Transverse colon (tissue), 4 donors: ENCODE results near the gene CNTNAP2. TPM values are rescaled to one million over a fixed set of nuclear protein-coding genes. Genes with fewer than 3 reads are reported as not detected.

Experiments
- DNase-seq: peaks from one replicate; pipeline ENCODE4 v3.0.0-alpha.2; 2019
- H3K27ac ChIP-seq, 4 donors: fragments of 200-600 bp; sonication (generic); 2 replicates each; pipeline ENCODE4 v1.5.1; 2016 to 2018; ENCODE audit warnings: inconsistent platforms in 4 of 4
- H3K27me3 ChIP-seq: fragments of 200-600 bp; sonication (generic); 2 replicates; pipeline ENCODE4 v1.5.1; 2017; ENCODE audit warnings: inconsistent platforms
- H3K36me3 ChIP-seq, 4 donors: fragments of 200-600 bp; sonication (generic); 2 replicates each; pipeline ENCODE4 v1.5.1; 2017 to 2019; ENCODE audit warnings: inconsistent platforms in 4 of 4
- H3K4me1 ChIP-seq, 4 donors: fragments of 200-600 bp; sonication (generic); 2 replicates each; pipeline ENCODE4 v1.5.1; 2017 to 2020; ENCODE audit warnings: inconsistent platforms in 4 of 4
- H3K4me3 ChIP-seq, 4 donors: fragments of 200-600 bp; sonication (generic); 1 replicate in 1 of 4; 2 replicates in 3 of 4; pipeline versions ENCODE4 v1.5.1 to v1.6.1; 2017 to 2019; ENCODE audit warnings: inconsistent platforms in 4 of 4
- H3K9me3 ChIP-seq, 2 donors: fragments of 200-600 bp; sonication (generic); 2 replicates each; pipeline ENCODE4 v1.5.1; 2017 to 2019; ENCODE audit warnings: inconsistent platforms in 2 of 2
- CTCF ChIP-seq, 5 experiments: fragments of 200-600 bp in 3 of 5; fragments of 450-650 bp in 2 of 5; sonication (generic) in 3 of 5; IDR thresholded peaks; 1 replicate in 2 of 5; 2 replicates in 3 of 5; pipeline ENCODE4 v1.5.1; 2016 to 2017; ENCODE audit warnings: antibody characterized with exemption in 5 of 5, inconsistent platforms in 3 of 5, mild to moderate bottlenecking in 2 of 5, moderate library complexity in 1 of 5
- EP300 ChIP-seq: sonication (generic); formaldehyde crosslinking; IDR thresholded peaks from one replicate; pipeline ENCODE4 v1.6.1; 2017; ENCODE audit warnings: antibody characterized with exemption, low read depth
- POLR2A ChIP-seq: fragments of 450-650 bp; IDR thresholded peaks from one replicate; pipeline ENCODE4 v1.6.1; 2016; ENCODE audit warnings: antibody characterized with exemption, mild to moderate bottlenecking, moderate library complexity
- POLR2AphosphoS5 ChIP-seq, 3 donors: sonication (generic); formaldehyde crosslinking; IDR thresholded peaks; one replicate each; pipeline ENCODE4 v1.6.1; 2016; ENCODE audit warnings: antibody characterized with exemption in 3 of 3
- WGBS, 2 donors: methylation state at CpG; one replicate each; pipeline ENCODE4 v1.1.5; 2018; ENCODE audit warnings: low coverage in 1 of 2; 5-methylcytosine and 5-hydroxymethylcytosine counted together
- in situ Hi-C, 4 donors: fragments of 200-750 bp; cut with MboI; loops; one replicate each; pipeline versions ENCODE4 v1.15.0 to v1.15.1; 2017; ENCODE audit warnings: low sequenced_read_pairs in 3 of 4, low pct_ligation_motif_present in 1 of 4, low pct_unique_long_range_greater_than_20kb in 1 of 4
- intact Hi-C: fragments of 100-400 bp; cut with DNase I; formaldehyde crosslinking; loops from one replicate; pipeline ENCODE4 v1.15.1; 2023; ENCODE audit warnings: low total_unique reads
- total RNA-seq, 4 donors: library from RNA; depleted of rRNA; stranded (reverse); fragments of >200 nt; gene quantifications; one replicate each; pipeline ENCODE4 v1.1.0, GENCODE V29; 2016

Gene CNTNAP2
- total RNA-seq, 4 donors from 2014 or later, result 0.60 to 2.9 (median 2.4) TPM

DNA sequence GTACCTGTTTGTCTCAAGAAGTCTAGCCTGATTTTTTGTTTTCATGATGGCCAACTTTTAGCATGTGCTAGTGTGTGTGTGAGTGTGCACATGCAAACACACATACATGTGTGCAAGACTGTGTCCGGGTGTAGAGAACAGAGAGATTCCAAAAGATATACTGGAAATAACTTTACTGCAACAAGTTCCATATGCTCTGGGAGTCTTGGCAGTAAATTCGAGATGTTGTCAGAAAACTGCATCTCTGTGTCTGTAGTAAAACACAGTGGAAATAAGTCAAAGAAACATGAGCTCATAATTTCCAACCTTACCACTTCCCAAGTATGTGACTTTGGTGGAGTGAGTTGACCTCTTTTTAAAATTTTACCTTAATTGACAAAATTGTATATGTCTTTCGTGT lies 1523.2 kb downstream of the CNTNAP2 start:
- Histone ChIP-seq H3K36me3 (no peaks in the 10 kb centered on the region), H3K9me3 (no peaks in the 10 kb centered on the region), H3K4me3 (no peak overlapping the region), H3K27me3 (no peaks in the 10 kb centered on the region), H3K4me1 (no peaks in the 10 kb centered on the region), H3K27ac (no peak overlapping the region)
- WGBS, 2 donors, result 67 to 80% methylated on average over 3 of the region's 3 CpGs
- no peak for DNase-seq
- TF ChIP-seq CTCF (IDR thresholded peaks at IDR 0.05) (no peak), EP300 (no peak), POLR2A (no peak), POLR2AphosphoS5 (IDR thresholded peaks at IDR 0.05) (no peak)
- in situ Hi-C loops, result no loop called here
- intact Hi-C loops, result no loop called here

GRCh38 chr7:147640821-147641220 lies 1524.2 kb downstream of the CNTNAP2 start:
- Histone ChIP-seq H3K9me3 (no peaks in the 10 kb centered on the region), H3K4me3 (no peak overlapping the region), H3K36me3 (no peaks in the 10 kb centered on the region), H3K27me3 (no peaks in the 10 kb centered on the region), H3K4me1 (no peaks in the 10 kb centered on the region), H3K27ac (no peak overlapping the region)
- WGBS, 2 donors, result 87 to 89% methylated on average over 8 to 9 of the region's 9 CpGs
- no peak for DNase-seq
- no peak for TF ChIP-seq POLR2A
- TF ChIP-seq CTCF (IDR thresholded peaks at IDR 0.05), result no peak
- intact Hi-C loops, result no loop called here
- in situ Hi-C loops, result no loop called here

- peak in 2 of 3 donors; percentile 26 to 27 for TF ChIP-seq POLR2AphosphoS5 (IDR thresholded peaks at IDR 0.05)
- TF ChIP-seq POLR2A, result no peak
- peak; percentile 31 for DNase-seq
- 50 to 57% methylated on average over 4 of the region's 4 CpGs for WGBS, 2 donors
- H3K27ac ChIP-seq, result no peak overlapping the region
- no peak overlapping the region for H3K4me3 ChIP-seq
- intact Hi-C loops, result no loop called here
- no peaks in the 10 kb centered on the region for H3K27me3 ChIP-seq
- in situ Hi-C loops, result no loop called here
- H3K36me3 ChIP-seq, result no peaks in the 10 kb centered on the region
- H3K4me1 ChIP-seq, result peaks cover 0 to 3% (median 0%) of the 10 kb centered on the region in 4 donors
- H3K9me3 ChIP-seq, result no peaks in the 10 kb centered on the region
These were observed 1530.0 kb downstream of the CNTNAP2 start for GRCh38 chr7:147646568-147646967.

- H3K9me3 ChIP-seq, result no peaks in the 10 kb centered on the region
- peaks cover 0 to 3% (median 0%) of the 10 kb centered on the region in 4 donors for H3K4me1 ChIP-seq
- in situ Hi-C loops, result no loop called here
- H3K27ac ChIP-seq, result no peak overlapping the region
- WGBS, 2 donors, result 83 to 88% methylated on average over 3 of the region's 3 CpGs
- H3K27me3 ChIP-seq, result no peaks in the 10 kb centered on the region
- intact Hi-C loops, result no loop called here
- H3K4me3 ChIP-seq, result no peak overlapping the region
- DNase-seq, result no peak
- no peak for TF ChIP-seq EP300
- TF ChIP-seq POLR2A, result no peak
- TF ChIP-seq POLR2AphosphoS5 (IDR thresholded peaks at IDR 0.05), result no peak
- TF ChIP-seq CTCF (IDR thresholded peaks at IDR 0.05), result no peak
- H3K36me3 ChIP-seq, result no peaks in the 10 kb centered on the region
These were observed 1534.4 kb downstream of the CNTNAP2 start for GRCh38 chr7:147650991-147651390.

GRCh38 chr7:147651601-147652000 lies 1535.0 kb downstream of the CNTNAP2 start:
- Histone ChIP-seq H3K9me3 (no peaks in the 10 kb centered on the region), H3K4me3 (no peak overlapping the region), H3K4me1 (peaks cover 0 to 3% (median 0%) of the 10 kb centered on the region in 4 donors), H3K27ac (no peak overlapping the region), H3K27me3 (no peaks in the 10 kb centered on the region), H3K36me3 (no peaks in the 10 kb centered on the region)
- in situ Hi-C loops (no loop called here), intact Hi-C loops (no loop called here)
- WGBS, 2 donors, result 62 to 63% methylated on average over 1 of the region's 1 CpG
- no peak for TF ChIP-seq POLR2A
- TF ChIP-seq POLR2AphosphoS5 (IDR thresholded peaks at IDR 0.05), result no peak
- TF ChIP-seq EP300, result no peak
- no peak for TF ChIP-seq CTCF (IDR thresholded peaks at IDR 0.05)
- DNase-seq, result no peak
